HCT116 (cell line): ENCODE data around the gene SORCS2. TPM values are rescaled to one million over a fixed set of nuclear protein-coding genes. Genes with fewer than 3 reads are reported as not detected.

Experiments
- ATAC-seq: fragments of 200-7000 bp; cut with Tn5 transposase; 2 replicates; pipeline ENCODE4 v1.9.1; 2020; ENCODE audit warnings: mild to moderate bottlenecking, moderate library complexity
- BruUV-seq: library from RNA; stranded (reverse); fragments of 400-500 nt; replicated peaks from 2 replicates; lab custom pipeline; 2021; lab: Mats Ljungman, UMichigan
- CTCF ChIA-PET: fragments of 300-600 bp; sonication (Branson Sonifier 250); formaldehyde crosslinking; loops from one replicate; lab custom pipeline; 2021; ENCODE audit warnings: antibody characterized with exemption; lab: Charles Lee
- POLR2A ChIA-PET: fragments of 300-600, 350-600 bp; sonication (Branson Sonifier 250); formaldehyde crosslinking; loops from one replicate; lab custom pipeline; 2021; ENCODE audit warnings: antibody characterized with exemption; lab: Charles Lee
- RAD21 ChIA-PET, 2 experiments: fragments of 300-600 bp; sonication (Branson Sonifier 250); formaldehyde crosslinking; loops; one replicate each; lab custom pipeline; 2023; ENCODE audit warnings: low total read pairs in 2 of 2; ENCODE audit not compliant: uncharacterized antibody in 2 of 2, unreplicated experiment in 2 of 2, low non-redundant PET in 1 of 2; lab: Charles Lee
- DNase-seq: peaks from one replicate; pipeline ENCODE4 v3.0.0-alpha.2; 2010; ENCODE audit warnings: low read depth, low spot score
- H2AFZ ChIP-seq: fragments of 200-600 bp; shearing (Covaris generic), sonication (generic); 2 replicates; pipeline ENCODE4 v1.6.1; 2017; ENCODE audit warnings: low read depth, mixed run types, mixed read lengths, antibody characterized with exemption, low read length; ENCODE audit not compliant: poor library complexity, severe bottlenecking
- H3K27ac ChIP-seq: 2 replicates; pipeline ENCODE4 v1.5.1; 2012; ENCODE audit warnings: low read depth, low read length
- H3K27me3 ChIP-seq: fragments of 200-600 bp; sonication (generic); 2 replicates; pipeline ENCODE4 v1.6.1; 2016; ENCODE audit warnings: mixed run types, low read length, mixed read lengths; ENCODE audit not compliant: insufficient read depth
- H3K36me3 ChIP-seq, 2 experiments: fragments of 200-500 bp in 1 of 2; fragments of 200-600 bp in 1 of 2; sonication (Bioruptor generic) in 1 of 2; sonication (generic) in 1 of 2; 2 replicates each; pipeline versions ENCODE4 v1.5.1 to v1.6.1; 2014 to 2016; ENCODE audit warnings: low read length in 2 of 2, inconsistent platforms in 1 of 2, mixed read lengths in 1 of 2, mixed run types in 1 of 2; ENCODE audit not compliant: insufficient read depth in 2 of 2, control insufficient read depth in 1 of 2
- H3K4me1 ChIP-seq, 2 experiments: fragments of 200-600 bp in 1 of 2; sonication (generic) in 1 of 2; 2 replicates each; pipeline versions ENCODE4 v1.5.1 to v1.6.1; 2012 to 2017; ENCODE audit warnings: low read length in 2 of 2, inconsistent platforms in 1 of 2, mild to moderate bottlenecking in 1 of 2, mixed read lengths in 1 of 2, mixed run types in 1 of 2, moderate library complexity in 1 of 2; ENCODE audit not compliant: insufficient read depth in 2 of 2, control insufficient read depth in 1 of 2
- H3K4me2 ChIP-seq: fragments of 200-600 bp; sonication (generic); 2 replicates; pipeline ENCODE4 v1.6.1; 2017; ENCODE audit warnings: mixed run types, low read length, mixed read lengths
- H3K4me3 ChIP-seq, 2 experiments: fragments of 200-600 bp in 1 of 2; sonication (generic) in 1 of 2; replicated peaks in 1 of 2; 2 replicates each; pipeline ENCODE4 v1.5.1; 2011 to 2016; ENCODE audit warnings: low read length in 2 of 2, control low read depth in 1 of 2, low read depth in 1 of 2, mild to moderate bottlenecking in 1 of 2, mixed read lengths in 1 of 2, mixed run types in 1 of 2
- H3K79me2 ChIP-seq: fragments of 200-600 bp; sonication (generic); 2 replicates; pipeline ENCODE4 v1.6.1; 2017; ENCODE audit warnings: mild to moderate bottlenecking, mixed run types, low read length, moderate library complexity, mixed read lengths; ENCODE audit not compliant: insufficient read depth
- H3K9ac ChIP-seq: fragments of 200-600 bp; sonication (generic); 2 replicates; pipeline ENCODE4 v1.6.1; 2016; ENCODE audit warnings: low read length, mixed read lengths
- H3K9me2 ChIP-seq: fragments of 200-600 bp; sonication (generic), shearing (Covaris generic); 2 replicates; pipeline ENCODE4 v1.6.1; 2017; ENCODE audit warnings: mixed run types, mild to moderate bottlenecking, moderate library complexity; ENCODE audit not compliant: insufficient read depth
- H3K9me3 ChIP-seq, 2 experiments: fragments of 200-500 bp in 1 of 2; fragments of 200-600 bp in 1 of 2; sonication (Bioruptor generic) in 1 of 2; sonication (generic) in 1 of 2; 2 replicates each; pipeline ENCODE4 v1.6.1; 2014 to 2017; ENCODE audit warnings: low read length in 2 of 2, mixed read lengths in 2 of 2, inconsistent platforms in 1 of 2, low read depth in 1 of 2, mild to moderate bottlenecking in 1 of 2, mixed run types in 1 of 2, moderate library complexity in 1 of 2; ENCODE audit not compliant: control insufficient read depth in 1 of 2, insufficient read depth in 1 of 2
- H4K20me1 ChIP-seq: fragments of 200-600 bp; sonication (generic), shearing (Covaris generic); 2 replicates; pipeline ENCODE4 v1.6.1; 2017; ENCODE audit warnings: mixed run types, mild to moderate bottlenecking, moderate library complexity; ENCODE audit not compliant: insufficient read depth
- CBX3 ChIP-seq: IDR thresholded peaks from 2 replicates; pipeline ENCODE4 v1.6.1; 2012; ENCODE audit warnings: low read depth
- EGR1 ChIP-seq: IDR thresholded peaks from 2 replicates; pipeline ENCODE4 v1.6.1; 2012; ENCODE audit warnings: low read depth
- ELF1 ChIP-seq: IDR thresholded peaks from 2 replicates; pipeline ENCODE4 v1.6.1; 2012; ENCODE audit warnings: low read depth, borderline replicate concordance
- EZH2 ChIP-seq: fragments of 200-600 bp; sonication (generic); IDR thresholded peaks from 2 replicates; pipeline ENCODE4 v1.6.1; 2017; ENCODE audit warnings: antibody characterized with exemption, mixed run types
- EZH2phosphoT487 ChIP-seq: fragments of 200-600 bp; IDR thresholded peaks from 2 replicates; pipeline ENCODE4 v1.6.1; 2018; ENCODE audit warnings: antibody characterized with exemption, borderline replicate concordance
- POLR2AphosphoS5 ChIP-seq: IDR thresholded peaks from 2 replicates; pipeline ENCODE4 v1.6.1; 2011; ENCODE audit warnings: mild to moderate bottlenecking, low read depth, low read length, moderate library complexity
- RAD21 ChIP-seq: IDR thresholded peaks from 2 replicates; pipeline ENCODE4 v1.6.1; 2012; ENCODE audit warnings: low read depth, mild to moderate bottlenecking
- SIN3A ChIP-seq: IDR thresholded peaks from 2 replicates; pipeline ENCODE4 v1.6.1; 2012; ENCODE audit warnings: low read depth
- SP1 ChIP-seq: IDR thresholded peaks from 2 replicates; pipeline ENCODE4 v1.6.1; 2012; ENCODE audit warnings: low read depth
- intact Hi-C: fragments of 100-400 bp; cut with micrococcal nuclease; formaldehyde crosslinking; loops from 2 replicates; pipeline ENCODE4 v1.10.0; 2022
- total RNA-seq: library from RNA; stranded (reverse); gene quantifications from one replicate; pipeline ENCODE4 v1.2.1, GENCODE V29; 2021; ENCODE audit not compliant: unreplicated experiment
- TF ChIP-seq, protein P1 (sequence below): IDR thresholded peaks from 2 replicates; pipeline ENCODE4 v1.6.1; 2012
- TF ChIP-seq, protein P2 (sequence below): IDR thresholded peaks from 2 replicates; pipeline ENCODE4 v1.6.1; 2012
- TF ChIP-seq, protein P3 (sequence below), 3 experiments: fragments of 200-600 bp in 1 of 3; sonication (generic) in 1 of 3; IDR thresholded peaks in 2 of 3; conservative IDR thresholded peaks in 1 of 3; 2 replicates each; pipeline ENCODE4 v1.5.1; 2012 to 2017; ENCODE audit warnings: low read depth in 2 of 3, low read length in 2 of 3, antibody characterized with exemption in 1 of 3, borderline replicate concordance in 1 of 3, control low read depth in 1 of 3, mild to moderate bottlenecking in 1 of 3, mixed read lengths in 1 of 3, mixed run types in 1 of 3, moderate library complexity in 1 of 3; ENCODE audit not compliant: insufficient read depth in 1 of 3

Gene SORCS2
- total RNA-seq, 1 experiment from 2014 or later, result 0.37 TPM

DNA sequence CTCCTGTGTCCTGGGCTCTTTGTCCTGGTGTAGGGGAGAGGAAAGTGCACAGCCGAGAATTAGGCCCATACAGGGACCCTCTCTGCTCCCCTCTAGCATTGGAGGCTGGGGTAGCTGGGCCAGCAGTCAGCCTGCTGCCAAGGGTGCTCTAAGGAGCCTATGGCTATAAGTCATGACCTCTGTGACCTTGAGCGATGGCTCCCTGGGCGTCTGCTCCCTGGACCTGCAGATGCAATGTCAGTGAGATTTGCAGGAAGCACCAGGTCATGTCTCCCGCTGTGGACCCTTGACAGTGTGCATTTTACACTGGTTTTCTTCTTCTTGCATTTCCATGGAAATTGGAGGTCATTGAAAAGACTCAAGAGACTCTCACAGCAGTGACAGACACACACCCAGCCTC, 476.5 kb downstream of the SORCS2 start:
- Histone ChIP-seq H4K20me1 (no peaks in the 10 kb centered on the region), H3K27me3 (peaks cover 17% of the 10 kb centered on the region), H3K9me2 (no peaks in the 10 kb centered on the region), H3K9me3 (no peaks in the 10 kb centered on the region), H3K4me1 (no peaks in the 10 kb centered on the region), H3K4me3 (no peak overlapping the region), H3K9ac (no peak overlapping the region), H3K4me2 (no peak overlapping the region), H2AFZ (no peak overlapping the region), H3K36me3 (no peaks in the 10 kb centered on the region), H3K79me2 (no peaks in the 10 kb centered on the region), H3K27ac (no peak overlapping the region)
- RAD21 ChIA-PET, result no interaction called here
- POLR2A ChIA-PET, result no interaction called here
- no peak for ATAC-seq
- CTCF ChIA-PET, result no interaction called here
- intact Hi-C loops, result no loop called here
- no peak for DNase-seq
- no TSS peak for BruUV-seq
- TF ChIP-seq SP1, result no peak
- no peak for TF ChIP-seq ELF1
- TF ChIP-seq, protein P1, sequence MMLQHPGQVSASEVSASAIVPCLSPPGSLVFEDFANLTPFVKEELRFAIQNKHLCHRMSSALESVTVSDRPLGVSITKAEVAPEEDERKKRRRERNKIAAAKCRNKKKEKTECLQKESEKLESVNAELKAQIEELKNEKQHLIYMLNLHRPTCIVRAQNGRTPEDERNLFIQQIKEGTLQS, result no peak
- TF ChIP-seq RAD21, result no peak
- no peak for TF ChIP-seq EGR1
- no peak for TF ChIP-seq EZH2
- no peak for TF ChIP-seq EZH2phosphoT487
- TF ChIP-seq, protein P2, sequence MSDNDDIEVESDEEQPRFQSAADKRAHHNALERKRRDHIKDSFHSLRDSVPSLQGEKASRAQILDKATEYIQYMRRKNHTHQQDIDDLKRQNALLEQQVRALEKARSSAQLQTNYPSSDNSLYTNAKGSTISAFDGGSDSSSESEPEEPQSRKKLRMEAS, result no peak
- TF ChIP-seq POLR2AphosphoS5, result no peak
- TF ChIP-seq, protein P3, sequence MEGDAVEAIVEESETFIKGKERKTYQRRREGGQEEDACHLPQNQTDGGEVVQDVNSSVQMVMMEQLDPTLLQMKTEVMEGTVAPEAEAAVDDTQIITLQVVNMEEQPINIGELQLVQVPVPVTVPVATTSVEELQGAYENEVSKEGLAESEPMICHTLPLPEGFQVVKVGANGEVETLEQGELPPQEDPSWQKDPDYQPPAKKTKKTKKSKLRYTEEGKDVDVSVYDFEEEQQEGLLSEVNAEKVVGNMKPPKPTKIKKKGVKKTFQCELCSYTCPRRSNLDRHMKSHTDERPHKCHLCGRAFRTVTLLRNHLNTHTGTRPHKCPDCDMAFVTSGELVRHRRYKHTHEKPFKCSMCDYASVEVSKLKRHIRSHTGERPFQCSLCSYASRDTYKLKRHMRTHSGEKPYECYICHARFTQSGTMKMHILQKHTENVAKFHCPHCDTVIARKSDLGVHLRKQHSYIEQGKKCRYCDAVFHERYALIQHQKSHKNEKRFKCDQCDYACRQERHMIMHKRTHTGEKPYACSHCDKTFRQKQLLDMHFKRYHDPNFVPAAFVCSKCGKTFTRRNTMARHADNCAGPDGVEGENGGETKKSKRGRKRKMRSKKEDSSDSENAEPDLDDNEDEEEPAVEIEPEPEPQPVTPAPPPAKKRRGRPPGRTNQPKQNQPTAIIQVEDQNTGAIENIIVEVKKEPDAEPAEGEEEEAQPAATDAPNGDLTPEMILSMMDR (IDR thresholded peaks at IDR 0.05 in 2 of 3, conservative IDR thresholded peaks at IDR 0.05 in 1 of 3; ENCODE audit: borderline replicate concordance in 1 of 3, insufficient read depth in 1 of 3, low read depth in 2 of 3, low read length in 2 of 3), result no peak
- TF ChIP-seq CBX3, result no peak
- no peak for TF ChIP-seq SIN3A
- TF ChIP-seq, all 23 proteins: peak for 0
